NCI-H460 (cell line): ENCODE data around the gene TM4SF18. TPM values are rescaled to one million over a fixed set of nuclear protein-coding genes. Genes with fewer than 3 reads are reported as not detected.
"Not testable (repeated sequence)": the region's sequence is repeated elsewhere in the genome, so short reads cannot be mapped to it uniquely, and the experiment has no call there.

ENCODE experiments used
- DNase-seq: peaks from one replicate; pipeline ENCODE4 v3.0.0-alpha.2; 2016; ENCODE audit warnings: low read depth; ENCODE audit errors: extremely low read depth
- polyA plus RNA-seq: library from polyadenylated mRNA; depleted of rRNA; stranded (reverse); fragments of >200 nt; gene quantifications from 2 replicates; pipeline ENCODE4 v1.2.3, GENCODE V29; 2014; cell fraction: nucleus; rRNA removed
- total RNA-seq: library from RNA; depleted of rRNA; stranded (reverse); fragments of >200 nt; shearing (Covaris generic); gene quantifications from 2 replicates; pipeline ENCODE4 v1.2.3, GENCODE V29; 2014; rRNA removed

The TM4SF18 gene, protein sequence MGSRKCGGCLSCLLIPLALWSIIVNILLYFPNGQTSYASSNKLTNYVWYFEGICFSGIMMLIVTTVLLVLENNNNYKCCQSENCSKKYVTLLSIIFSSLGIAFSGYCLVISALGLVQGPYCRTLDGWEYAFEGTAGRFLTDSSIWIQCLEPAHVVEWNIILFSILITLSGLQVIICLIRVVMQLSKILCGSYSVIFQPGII
- total RNA-seq, result 12.5 and 14.4 TPM in 2 replicates
- polyA plus RNA-seq, result 13.2 and 19.0 TPM in 2 replicates

DNA sequence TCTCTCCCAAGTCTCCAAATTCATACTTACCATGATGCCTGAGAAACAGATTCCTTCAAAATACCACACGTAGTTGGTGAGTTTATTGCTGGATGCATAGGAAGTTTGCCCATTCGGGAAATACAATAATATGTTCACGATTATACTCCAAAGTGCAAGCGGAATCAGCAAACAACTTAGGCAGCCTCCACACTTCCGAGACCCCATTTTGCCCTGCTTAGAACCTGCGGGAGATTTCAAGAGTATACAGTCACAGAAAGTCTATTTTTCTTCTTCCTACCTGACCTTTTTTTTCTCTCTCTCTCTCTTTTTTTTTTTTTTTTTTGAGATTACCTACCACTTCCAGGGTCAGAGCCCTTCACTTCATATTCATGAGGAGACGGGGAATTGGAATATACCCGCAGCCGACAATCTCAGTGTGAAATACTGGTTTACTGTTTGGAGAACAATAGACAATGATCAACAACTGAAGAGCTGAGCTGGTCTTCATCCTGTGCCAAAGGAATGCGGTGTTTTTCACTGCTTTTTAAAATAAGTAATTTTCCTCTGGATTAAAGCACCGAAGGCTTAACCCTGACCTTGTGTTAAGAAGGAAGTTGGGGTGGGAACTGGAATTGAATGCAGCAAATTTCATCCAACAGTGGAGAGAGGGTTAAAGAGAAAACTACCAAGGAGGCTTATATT lies at the start of gene TM4SF18:
TSS of gene TM4SF18 (minus strand) at position 461 of the 684 bp plus-strand sequence. CDS start at position 207, 254 bp downstream.
- DNase-seq, result peak; percentile 41

DNA sequence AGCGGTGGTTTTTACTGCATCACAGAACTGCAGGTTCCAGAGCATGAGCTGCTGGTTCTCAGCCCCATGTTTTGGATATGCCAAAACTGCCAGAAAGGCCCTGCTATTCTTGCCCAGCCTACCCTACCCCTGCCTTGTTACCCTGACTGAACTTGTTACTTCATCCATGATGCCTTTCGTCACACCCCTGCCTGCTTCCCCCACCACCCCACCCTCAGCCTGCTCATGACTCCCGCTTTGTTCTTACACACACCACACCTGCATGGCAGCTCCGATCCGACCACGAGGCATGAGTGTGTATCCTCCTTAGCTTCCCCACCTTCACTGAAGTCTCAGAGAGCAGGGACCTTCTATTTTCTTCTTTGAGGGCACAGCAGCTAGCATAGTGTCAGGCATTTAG lies 49.1 kb upstream of the TM4SF18 start:
- DNase-seq, result no peak

DNA sequence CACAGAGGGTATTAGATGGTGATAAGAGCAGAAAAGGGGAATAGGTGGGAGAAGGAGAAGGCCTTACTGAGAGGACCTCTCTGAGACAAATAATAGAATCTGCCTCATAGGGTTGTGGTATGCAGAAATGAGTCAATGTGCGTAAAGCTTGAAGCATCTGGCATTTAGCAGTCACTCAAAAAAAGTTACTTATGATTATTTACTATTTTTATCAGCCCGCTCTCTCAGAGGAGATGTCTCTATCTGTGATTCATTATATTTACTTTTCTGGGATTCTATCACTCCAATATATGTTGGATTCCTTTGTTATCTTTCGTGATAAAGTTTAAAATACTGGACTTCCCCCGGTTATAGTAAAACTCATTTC lies 48.6 kb upstream of the TM4SF18 start:
- no peak for DNase-seq

DNA sequence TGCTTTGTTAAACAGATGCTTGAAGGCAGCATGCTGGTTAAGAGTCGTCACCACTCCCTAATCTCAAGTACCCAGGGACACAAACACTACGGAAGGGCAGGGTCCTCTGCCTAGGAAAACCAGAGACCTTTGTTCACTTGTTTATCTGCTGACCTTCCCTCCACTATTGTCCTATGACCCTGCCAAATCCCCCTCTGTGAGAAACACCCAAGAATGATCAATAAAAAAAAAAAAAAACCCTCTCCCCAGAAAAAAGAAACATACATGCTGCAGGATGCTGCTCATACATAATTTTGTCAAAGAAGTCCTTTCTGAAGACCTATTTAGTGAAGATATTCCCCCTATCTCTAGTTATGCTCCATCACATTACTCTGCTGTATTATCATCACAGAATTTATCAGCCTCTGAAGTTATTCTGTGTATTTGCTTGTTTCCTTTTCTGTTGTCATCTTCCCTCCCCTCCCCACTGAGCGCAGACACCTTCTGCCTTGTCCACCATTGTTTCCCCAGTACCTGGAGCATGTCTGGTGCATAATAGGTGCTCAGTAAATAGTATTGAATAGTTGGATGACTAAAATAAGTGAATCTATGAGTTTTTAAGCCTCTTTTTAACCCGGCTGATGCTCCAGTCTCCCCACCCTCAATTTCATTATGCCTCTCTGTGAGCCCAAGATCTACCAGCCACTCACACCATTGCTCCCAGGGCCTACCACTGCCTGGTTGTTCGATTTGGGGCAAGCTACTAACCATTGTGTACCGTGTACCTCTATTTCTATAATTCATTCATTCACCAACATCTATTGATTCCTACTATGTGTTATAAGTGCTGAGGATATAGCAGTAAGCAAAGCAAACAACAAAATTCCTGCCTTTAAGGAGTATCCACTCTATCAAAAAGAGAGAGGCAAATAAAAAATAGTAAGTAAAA lies 48.0 kb upstream of the TM4SF18 start:
- DNase-seq, result no peak

DNA sequence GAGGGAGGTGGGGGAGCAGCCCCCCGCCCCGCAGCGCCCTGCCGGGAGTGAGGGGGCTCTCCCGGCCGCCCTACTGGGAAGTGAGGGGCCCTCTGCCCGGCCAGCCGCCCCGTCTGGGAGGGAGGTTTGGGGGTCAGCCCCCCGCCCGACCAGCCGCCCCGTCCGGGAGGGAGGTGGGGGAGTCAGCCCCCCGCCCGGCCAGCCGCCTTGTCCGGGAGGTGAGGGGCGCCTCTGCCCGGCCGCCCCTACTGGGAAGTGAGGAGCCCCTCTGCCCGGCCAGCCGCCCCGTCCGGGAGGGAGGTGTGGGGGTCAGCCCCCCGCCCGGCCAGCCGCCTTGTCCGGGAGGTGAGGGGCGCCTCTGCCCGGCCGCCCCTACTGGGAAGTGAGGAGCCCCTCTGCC lies 46.8 kb upstream of the TM4SF18 start:
- DNase-seq, result not testable (repeated sequence)

DNA sequence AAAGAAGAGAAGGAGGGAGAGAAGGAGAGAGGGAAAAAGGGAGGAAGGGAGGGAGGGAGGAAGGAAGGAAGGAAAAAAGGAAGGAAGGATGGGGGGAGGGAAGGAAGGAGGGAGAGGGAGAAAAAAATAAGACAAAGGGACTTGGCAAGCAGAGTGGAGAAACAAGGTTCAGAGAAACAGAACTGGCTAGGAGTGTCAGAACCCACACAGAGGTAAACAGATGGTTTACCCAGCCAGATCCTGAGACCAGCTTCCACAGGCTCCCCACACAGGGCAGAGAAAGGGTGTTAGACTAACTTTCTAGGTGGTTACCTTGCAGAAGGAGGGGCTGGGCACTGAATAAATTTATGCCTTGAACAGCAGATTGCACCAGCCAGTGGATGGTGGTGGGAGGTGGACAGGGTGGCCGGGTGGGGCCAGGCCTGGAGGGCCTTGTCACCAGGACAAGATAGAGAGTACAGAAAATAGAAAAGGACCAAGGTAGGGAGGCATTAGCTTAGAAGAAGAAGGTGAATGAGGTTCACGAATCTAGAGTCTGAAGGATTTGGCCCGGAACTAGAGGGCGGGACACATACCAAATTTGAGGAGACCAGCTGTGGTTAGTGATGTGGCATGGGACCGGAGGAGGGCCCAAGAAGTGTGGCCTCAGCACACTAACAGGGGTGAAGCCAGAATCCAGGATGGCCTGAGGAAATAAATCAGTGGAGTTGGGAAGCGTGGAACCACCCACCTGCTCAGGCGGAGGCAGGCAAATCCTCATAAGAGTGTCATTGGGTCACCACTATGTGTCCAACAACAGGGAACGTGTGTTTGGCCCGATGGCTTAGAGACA lies 45.3 kb upstream of the TM4SF18 start:
- no peak for DNase-seq

DNA sequence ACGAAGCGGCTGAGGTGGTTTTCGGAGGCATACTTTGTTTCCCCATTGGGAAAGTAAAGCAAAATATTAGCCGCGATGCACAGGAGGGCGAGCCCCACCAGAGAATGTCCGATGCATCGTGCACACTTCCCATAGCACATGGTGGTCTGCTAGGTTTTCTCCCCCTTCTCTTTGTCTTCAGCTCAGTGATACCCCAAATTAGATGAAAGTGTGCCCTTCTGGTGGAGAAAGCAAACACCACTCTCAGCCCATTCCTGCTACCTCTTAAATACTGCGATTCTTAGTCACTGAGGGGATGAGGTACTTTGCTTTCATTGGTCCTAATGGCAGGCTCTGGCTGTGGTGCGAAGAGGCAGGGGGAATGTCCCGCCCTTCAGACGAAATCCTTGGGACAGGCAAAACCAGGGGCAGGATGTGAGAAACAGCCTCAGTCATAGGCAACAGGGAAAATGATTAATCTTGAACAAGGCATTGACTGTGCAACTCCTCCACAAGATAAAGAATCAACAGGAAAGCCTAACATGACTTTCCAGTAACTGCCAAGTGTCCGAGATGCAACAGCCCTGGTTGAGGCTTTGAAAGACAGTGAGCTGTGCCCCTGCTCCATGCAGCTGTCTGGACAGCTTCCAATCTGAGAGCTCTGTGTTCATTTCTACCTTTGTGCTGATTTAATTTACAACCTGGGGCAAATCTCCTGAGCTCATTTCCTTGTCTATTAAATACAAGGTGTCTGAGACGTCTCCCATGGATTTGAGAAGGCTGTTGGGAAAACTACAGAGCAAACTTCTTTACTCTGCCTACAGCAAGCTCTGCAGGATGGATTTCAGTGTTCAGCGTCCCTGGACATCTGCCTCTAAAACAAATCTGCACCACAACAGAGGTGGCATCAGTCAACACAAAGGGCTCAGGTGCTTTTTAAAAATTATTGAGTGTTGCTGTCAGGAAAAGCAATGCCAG lies 44.2 kb upstream of the TM4SF18 start, which contains the start of gene TM4SF1:
TSS of gene TM4SF1 (minus strand) at position 242 of the 957 bp plus-strand sequence. CDS start at position 140, 102 bp downstream.
- peak; percentile 97 for DNase-seq

DNA sequence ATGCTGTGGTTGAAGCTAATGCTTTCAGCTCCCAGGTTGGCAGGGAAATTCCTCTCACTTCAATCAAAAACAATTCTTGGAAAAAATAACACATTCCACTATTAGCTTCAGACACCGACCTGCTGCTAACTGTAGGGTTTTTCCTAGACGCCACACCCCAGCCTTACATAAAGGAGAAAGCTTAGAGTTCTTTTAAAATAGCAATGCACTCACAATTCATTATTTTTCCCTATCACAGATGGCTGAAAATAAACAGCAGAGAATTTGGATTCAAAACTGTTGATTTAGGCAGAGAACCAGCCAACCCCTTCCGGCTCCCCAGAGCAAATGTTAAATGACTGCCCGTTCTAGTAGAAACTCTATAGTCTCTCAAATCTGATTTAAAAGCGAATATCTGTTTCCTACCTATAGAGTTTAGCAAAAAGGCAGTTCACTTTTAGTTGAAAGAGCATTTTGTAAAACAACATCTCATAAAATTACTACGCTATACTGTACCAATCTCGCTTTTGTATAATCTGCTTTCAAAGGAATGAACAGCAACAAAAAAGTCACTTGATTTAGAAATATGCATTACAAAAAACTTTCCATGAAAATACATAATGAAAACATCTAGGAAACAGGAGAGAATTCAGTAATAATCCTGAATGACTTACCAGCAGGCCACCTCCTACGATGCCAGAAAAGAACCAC lies 43.4 kb upstream of the TM4SF18 start:
- DNase-seq, result no peak

DNA sequence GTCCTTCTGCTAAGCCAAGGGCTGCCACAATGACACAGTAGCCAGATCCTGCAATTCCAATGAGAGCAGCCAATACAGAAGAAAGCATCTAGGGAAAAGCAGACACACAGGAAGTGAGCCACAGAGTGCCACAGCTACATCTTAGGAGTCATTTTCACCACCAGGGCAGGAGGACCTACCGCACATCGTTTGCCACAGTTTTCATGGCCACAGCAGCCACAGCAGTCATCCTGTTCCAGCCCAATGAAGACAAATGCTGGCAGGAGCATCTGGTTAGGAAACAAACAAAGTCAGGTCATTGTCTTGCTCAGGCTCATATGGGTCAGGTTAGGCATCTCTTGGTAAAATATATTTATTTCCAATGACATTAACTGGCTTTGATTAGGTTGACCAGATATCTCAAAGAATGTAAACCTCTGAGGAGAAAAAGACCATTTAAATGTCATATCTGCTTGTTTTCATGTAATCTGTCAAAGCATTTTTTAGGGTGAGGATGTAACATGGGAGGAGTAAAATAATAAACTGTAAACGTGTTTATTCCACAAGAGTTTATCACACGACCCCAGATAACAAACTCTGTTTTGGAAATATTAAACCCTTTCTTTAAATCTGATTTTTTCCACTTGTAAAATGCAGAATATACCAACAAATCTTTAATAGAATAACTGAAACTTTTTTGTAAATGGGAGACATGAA lies 42.2 kb upstream of the TM4SF18 start:
- DNase-seq, result no peak

DNA sequence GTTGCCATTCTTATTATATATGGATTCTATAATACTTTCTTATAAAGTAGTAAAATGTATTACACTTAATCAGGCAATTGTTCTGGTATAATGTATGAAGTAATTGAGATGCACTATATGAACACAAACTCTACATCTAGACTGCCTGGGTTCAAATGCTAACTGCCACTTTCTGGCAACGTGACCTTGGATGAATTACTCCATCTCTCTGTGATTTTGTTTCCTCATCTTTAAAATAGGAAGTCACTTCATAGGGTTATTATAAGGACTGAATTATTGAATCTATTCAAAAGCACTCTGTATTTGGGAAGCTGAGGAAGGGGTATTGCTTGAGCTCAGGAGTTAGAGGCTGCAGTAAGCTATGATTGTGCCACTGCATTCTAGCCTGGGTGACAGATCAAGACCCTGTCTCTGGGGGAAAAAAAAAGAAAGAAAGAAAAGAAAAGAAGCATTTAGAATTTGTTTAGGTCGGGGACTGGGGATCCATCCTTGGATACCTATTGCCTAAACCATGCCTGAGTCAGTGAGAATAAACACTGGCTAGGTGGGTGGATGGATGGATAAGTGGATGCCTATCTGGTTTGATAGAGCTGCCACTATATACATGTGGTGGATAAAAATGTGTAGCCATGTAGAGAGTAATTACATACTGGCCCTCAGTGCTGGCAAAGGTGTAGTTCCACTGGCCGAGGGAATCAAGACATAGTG lies 41.5 kb upstream of the TM4SF18 start:
- no peak for DNase-seq

DNA sequence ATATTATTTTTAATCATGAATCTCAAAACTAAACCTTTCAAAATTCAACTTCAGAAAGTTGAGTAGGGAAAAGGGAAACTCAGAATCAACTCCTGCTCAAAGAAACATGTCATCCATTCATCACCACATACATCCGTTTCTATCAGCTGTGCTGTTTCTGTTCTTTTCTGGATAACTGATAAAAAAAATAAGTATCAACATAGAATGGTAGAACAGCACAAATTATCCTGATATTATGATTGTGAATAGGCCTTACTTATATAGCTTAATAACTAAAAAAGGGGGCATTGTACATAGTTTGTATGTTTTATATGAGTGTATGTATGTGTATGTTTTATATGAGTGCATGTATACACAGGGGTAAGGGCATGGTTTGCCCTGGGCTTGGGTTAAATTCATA lies 41.0 kb upstream of the TM4SF18 start:
- no peak for DNase-seq

DNA sequence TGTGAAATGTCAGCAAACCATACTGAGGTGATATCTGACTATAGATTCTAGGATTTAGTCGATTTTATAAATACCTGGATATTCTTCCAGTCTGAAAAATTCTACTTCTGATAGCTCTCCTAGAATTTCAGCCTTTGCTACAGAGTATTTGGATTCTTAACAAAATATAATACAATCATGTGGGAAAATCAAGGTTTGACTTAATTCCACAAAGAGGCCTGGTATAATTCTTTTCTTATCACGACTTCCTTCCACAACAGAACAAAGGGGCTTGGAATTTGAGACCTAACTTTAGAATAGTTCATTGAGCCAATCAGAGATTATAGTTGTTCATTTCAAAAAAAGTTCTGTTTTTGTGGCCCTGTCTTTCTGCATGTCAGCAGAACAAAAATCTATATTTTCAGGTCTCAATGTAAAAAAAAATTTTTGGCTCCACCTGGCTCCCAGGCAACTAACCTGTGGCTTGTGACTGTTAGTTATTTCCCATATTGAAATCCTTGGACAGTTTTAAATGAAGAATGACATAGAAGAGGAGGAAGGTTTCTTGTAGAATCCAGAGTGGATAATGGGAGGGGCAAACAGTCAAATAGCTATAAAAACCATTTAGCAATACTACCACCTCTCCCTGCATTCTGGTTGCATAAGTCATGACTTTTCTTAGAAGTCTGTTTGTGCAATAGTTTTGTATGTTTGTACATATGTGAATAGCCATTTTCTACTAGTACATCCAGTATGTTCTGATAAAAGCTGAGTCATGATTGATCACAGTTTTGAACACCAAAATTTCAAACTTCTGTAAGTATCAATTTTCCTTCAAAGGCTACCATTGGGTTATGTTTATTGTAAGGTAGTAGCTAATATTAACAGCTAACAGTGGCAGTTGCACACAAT lies 40.0 kb upstream of the TM4SF18 start:
- no peak for DNase-seq

DNA sequence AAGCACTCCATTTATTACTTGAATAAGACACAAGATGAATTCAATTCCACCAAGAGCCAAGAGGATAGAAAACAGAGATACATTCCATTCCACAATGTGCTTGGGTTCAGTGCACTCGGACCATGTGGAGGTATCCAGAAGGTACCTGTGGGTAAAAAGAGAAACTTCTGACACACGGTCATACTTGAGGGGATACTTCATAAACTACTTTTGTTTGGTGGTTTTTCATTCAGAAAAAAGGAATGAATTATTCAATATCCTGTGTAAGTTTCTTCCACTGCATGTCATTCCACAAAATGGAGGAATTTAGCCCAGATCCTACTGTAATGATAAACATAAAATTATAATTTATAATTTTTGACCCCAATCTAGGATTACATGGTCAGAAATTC lies 38.3 kb upstream of the TM4SF18 start:
- no peak for DNase-seq

DNA sequence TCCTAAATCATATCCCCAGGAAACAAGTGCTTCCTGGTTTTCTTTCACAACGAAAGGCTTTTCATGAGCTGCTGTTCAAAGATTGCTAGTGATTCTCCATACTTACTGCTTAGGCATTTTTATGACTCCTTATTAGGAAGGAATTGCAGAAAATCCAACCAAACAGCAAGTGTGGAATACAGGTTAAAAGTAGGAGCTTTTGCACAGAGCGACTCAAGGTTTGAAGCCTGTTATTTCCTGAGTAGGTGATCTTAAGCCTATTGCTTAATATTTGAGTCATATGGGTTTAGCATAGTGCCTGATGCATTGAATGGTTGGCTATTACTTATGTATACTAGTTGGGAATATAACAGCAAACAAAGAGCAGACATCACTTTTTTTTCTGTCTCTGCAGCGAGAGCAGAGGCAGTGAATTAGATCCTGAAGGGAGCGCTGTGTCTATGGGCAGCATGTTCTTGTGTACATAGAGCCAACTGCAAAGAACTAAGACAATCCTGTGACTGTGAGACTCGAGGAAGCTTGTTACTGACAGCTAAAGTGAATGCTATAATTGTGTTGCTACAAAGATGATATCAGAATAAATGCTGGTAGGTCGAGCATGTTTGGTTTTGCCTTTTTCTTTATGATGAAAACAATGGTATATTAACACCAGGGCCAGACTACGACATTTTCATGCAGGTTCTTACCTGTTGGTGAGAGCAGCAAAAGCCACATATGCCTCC lies 37.7 kb upstream of the TM4SF18 start:
- no peak for DNase-seq

DNA sequence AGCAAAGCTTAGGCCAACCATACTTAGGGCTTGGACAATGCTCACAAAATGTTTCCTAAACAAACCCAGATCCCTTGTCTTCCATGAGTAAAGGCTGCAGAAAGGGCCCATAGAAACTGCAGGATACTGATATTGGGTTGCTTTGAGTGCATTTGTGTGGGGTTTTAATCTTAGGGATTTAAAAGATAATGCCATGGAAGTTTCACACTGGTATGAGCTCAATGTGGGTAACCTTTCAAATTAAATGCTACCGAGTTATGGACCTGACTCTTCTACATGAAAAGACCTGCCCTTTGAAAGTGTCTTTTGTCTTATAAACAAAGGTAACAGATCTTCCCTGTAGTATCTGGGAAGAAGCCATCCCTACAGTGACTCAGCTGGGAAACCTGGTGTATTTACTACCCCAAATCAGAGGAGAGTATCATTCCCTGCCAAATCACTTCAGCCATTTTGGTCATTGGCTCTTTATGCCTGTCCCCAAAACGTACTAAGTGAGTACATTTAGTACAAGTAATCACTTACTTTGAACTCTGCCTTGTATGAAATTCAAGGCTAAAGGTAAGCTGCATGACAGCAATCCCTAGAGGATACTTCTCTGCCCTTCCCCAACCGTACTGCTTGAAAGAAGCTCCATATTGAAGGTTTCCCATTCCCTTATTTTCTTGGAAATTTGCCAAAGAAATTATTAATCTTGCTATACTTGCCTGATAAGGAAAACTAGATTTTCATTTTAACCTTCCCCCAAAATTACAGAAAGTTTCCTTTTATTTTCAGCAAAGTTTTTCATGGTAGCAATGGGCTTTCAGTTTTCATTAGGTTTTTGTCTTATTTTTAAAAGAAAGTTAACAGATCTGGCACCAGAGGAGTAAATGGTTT lies 36.8 kb upstream of the TM4SF18 start:
- DNase-seq, result no peak
